Sigmoid colon (tissue), 7 donors: Measurements from ENCODE around the gene RINL. TPM values are rescaled to one million over a fixed set of nuclear protein-coding genes. Genes with fewer than 3 reads are reported as not detected.
A peak's percentile ranks its signal among the peaks of the same experiment; 100 is the strongest.

Experiments
- DNase-seq: peaks from one replicate; pipeline ENCODE4 v3.0.0-alpha.2; 2019
- H3K27ac ChIP-seq, 4 donors: fragments of 200-600 bp; sonication (generic); one replicate each; pipeline ENCODE4 v1.5.1; 2016 to 2019; ENCODE audit warnings: mild to moderate bottlenecking in 1 of 4
- H3K27me3 ChIP-seq, 3 donors: fragments of 200-600 bp; sonication (generic); one replicate each; pipeline ENCODE4 v1.5.1; 2019; ENCODE audit warnings: mild to moderate bottlenecking in 1 of 3
- H3K36me3 ChIP-seq, 4 donors: fragments of 200-600 bp; sonication (generic); one replicate each; pipeline ENCODE4 v1.5.1; 2016 to 2019
- H3K4me1 ChIP-seq, 4 donors: fragments of 200-600 bp; sonication (generic); one replicate each; pipeline ENCODE4 v1.5.1; 2017 to 2019
- H3K4me3 ChIP-seq, 4 donors: fragments of 200-600 bp; sonication (generic); one replicate each; pipeline ENCODE4 v1.5.1; 2017 to 2019; ENCODE audit warnings: mild to moderate bottlenecking in 2 of 4, moderate library complexity in 1 of 4
- H3K9me3 ChIP-seq, 4 donors: fragments of 200-600 bp in 3 of 4; sonication (generic) in 3 of 4; one replicate each; pipeline versions ENCODE4 v1.5.1 to v1.6.1; 2013 to 2019
- EP300 ChIP-seq, 4 donors: sonication (generic); formaldehyde crosslinking; IDR thresholded peaks; one replicate each; pipeline ENCODE4 v1.6.1; 2017; ENCODE audit warnings: antibody characterized with exemption in 4 of 4
- POLR2A ChIP-seq, 2 donors: fragments of 450-650 bp; IDR thresholded peaks; one replicate each; pipeline ENCODE4 v1.6.1; 2016; ENCODE audit warnings: antibody characterized with exemption in 2 of 2, mild to moderate bottlenecking in 2 of 2, moderate library complexity in 2 of 2
- POLR2AphosphoS5 ChIP-seq, 4 donors: sonication (generic); formaldehyde crosslinking; IDR thresholded peaks; one replicate each; pipeline ENCODE4 v1.6.1; 2017; ENCODE audit warnings: antibody characterized with exemption in 4 of 4
- WGBS, 2 donors: extraction: QIAGEN DNeasy Blood & Tissue Kit; methylation state at CpG; one replicate each; pipeline ENCODE4 v1.1.7; 2013; 5-methylcytosine and 5-hydroxymethylcytosine counted together
- intact Hi-C: fragments of 100-400 bp; cut with DNase I; formaldehyde crosslinking; loops from one replicate; pipeline ENCODE4 v1.15.1; 2023
- polyA plus RNA-seq, 3 donors: library from polyadenylated mRNA; stranded (reverse); fragments of 200-250 nt; gene quantifications; one replicate each; pipeline ENCODE4 v1.2.3, GENCODE V29; 2013
- total RNA-seq, 4 donors: library from RNA; depleted of rRNA; stranded (reverse); fragments of >200 nt; gene quantifications; one replicate each; pipeline ENCODE4 v1.1.0, GENCODE V29; 2016
- TF ChIP-seq, protein P1 (sequence below), 4 experiments: fragments of 450-650 bp in 3 of 4; fragments of 200-600 bp in 1 of 4; IDR thresholded peaks; one replicate each; pipeline ENCODE4 v1.5.1; 2016 to 2019; ENCODE audit warnings: antibody characterized with exemption in 4 of 4, mild to moderate bottlenecking in 3 of 4, moderate library complexity in 2 of 4
- donor health status: healthy with polysubstance abuse.
- donor health status: Bipolar disorder and iron deficiency.
- donor health status: healthy.

RINL gene
- total and polyA plus RNA-seq, 7 donors, result 3.5 to 17.6 (median 4.8) TPM

- Histone ChIP-seq H3K4me3 (peak overlapping the region; percentile 58 to 90 (median 66)), H3K36me3 (peaks cover 0 to 10% (median 2%) of the 10 kb centered on the region in 4 donors), H3K27me3 (no peaks in the 10 kb centered on the region), H3K27ac (peak overlapping the region; percentile 90 to 95 (median 92)), H3K4me1 (peaks cover 0 to 46% (median 35%) of the 10 kb centered on the region in 4 donors), H3K9me3 (no peaks in the 10 kb centered on the region)
- WGBS, 2 donors, result 1 to 3% methylated on average over 8 of the region's 8 CpGs
- DNase-seq, result no peak
- TF ChIP-seq POLR2A (IDR thresholded peaks at IDR 0.05) (no peak), EP300 (IDR thresholded peaks at IDR 0.05) (no peak), POLR2AphosphoS5 (IDR thresholded peaks at IDR 0.05) (no peak)
- TF ChIP-seq, protein P1, sequence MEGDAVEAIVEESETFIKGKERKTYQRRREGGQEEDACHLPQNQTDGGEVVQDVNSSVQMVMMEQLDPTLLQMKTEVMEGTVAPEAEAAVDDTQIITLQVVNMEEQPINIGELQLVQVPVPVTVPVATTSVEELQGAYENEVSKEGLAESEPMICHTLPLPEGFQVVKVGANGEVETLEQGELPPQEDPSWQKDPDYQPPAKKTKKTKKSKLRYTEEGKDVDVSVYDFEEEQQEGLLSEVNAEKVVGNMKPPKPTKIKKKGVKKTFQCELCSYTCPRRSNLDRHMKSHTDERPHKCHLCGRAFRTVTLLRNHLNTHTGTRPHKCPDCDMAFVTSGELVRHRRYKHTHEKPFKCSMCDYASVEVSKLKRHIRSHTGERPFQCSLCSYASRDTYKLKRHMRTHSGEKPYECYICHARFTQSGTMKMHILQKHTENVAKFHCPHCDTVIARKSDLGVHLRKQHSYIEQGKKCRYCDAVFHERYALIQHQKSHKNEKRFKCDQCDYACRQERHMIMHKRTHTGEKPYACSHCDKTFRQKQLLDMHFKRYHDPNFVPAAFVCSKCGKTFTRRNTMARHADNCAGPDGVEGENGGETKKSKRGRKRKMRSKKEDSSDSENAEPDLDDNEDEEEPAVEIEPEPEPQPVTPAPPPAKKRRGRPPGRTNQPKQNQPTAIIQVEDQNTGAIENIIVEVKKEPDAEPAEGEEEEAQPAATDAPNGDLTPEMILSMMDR (IDR thresholded peaks at IDR 0.05), result no peak
- intact Hi-C loops, result loop anchor here (1.0 to 2.0 kb wide), 2 partner anchors 31 to 69 kb away; partner anchors contain the start of genes ECH1, MRPS12 and SARS2
Observed at GRCh38 chr19:38900202-38900629, 22.1 kb upstream of the RINL start.

- H3K4me3 ChIP-seq, result peak within 1 kb of the TSS; percentile 58 to 90 (median 66)
- no peaks in the 10 kb centered on the region for H3K9me3 ChIP-seq
- DNase-seq, result peak; percentile 100
- peaks cover 0 to 51% (median 37%) of the 10 kb centered on the region in 4 donors for H3K4me1 ChIP-seq
- no peaks in the 10 kb centered on the region for H3K27me3 ChIP-seq
- intact Hi-C loops, result loop anchor here (1.0 to 5.0 kb wide), 4 partner anchors 31 to 252 kb away; partner anchors contain the start of genes ACTN4, ECH1, MRPS12 and SARS2
- peak within 1 kb of the TSS; percentile 90 to 95 (median 92) for H3K27ac ChIP-seq
- peaks cover 0 to 4% (median 0%) of the 10 kb centered on the region in 4 donors for H3K36me3 ChIP-seq
- WGBS, 2 donors, result 0% methylated on average over 64 of the region's 64 CpGs
- TF ChIP-seq EP300 (IDR thresholded peaks at IDR 0.05) (peak in 1 of 4 donors; percentile 63), POLR2A (IDR thresholded peaks at IDR 0.05) (peak; percentile 44 to 69), POLR2AphosphoS5 (IDR thresholded peaks at IDR 0.05) (peak; percentile 73 to 95 (median 77))
- TF ChIP-seq, protein P1 (IDR thresholded peaks at IDR 0.05), result no peak
Observed at GRCh38 chr19:38899447-38900201, 21.5 kb upstream of the RINL start, which contains the start of the genes NFKBIB and SIRT2. NFKBIB (plus strand) TSS chr19:38899969; CDS start chr19:38900033, 64 bp downstream. SIRT2 (minus strand) TSS chr19:38899618; CDS start chr19:38899521, 97 bp downstream.

GRCh38 chr19:38898788-38899446, 20.8 kb upstream of the RINL start:
- Histone ChIP-seq H3K4me3 (peak overlapping the region; percentile 58 to 90 (median 66)), H3K4me1 (peaks cover 0 to 51% (median 37%) of the 10 kb centered on the region in 4 donors), H3K9me3 (no peaks in the 10 kb centered on the region), H3K27me3 (no peaks in the 10 kb centered on the region), H3K27ac (peak overlapping the region; percentile 85 to 95 (median 92)), H3K36me3 (no peaks in the 10 kb centered on the region)
- DNase-seq, result no peak
- WGBS, 2 donors, result 8 to 10% methylated on average over 25 of the region's 25 CpGs
- intact Hi-C loops, result loop anchor here (1.0 to 5.0 kb wide), 2 partner anchors 47 to 252 kb away; partner anchors contain the start of gene ACTN4
- TF ChIP-seq POLR2A (IDR thresholded peaks at IDR 0.05) (no peak), EP300 (IDR thresholded peaks at IDR 0.05) (no peak), POLR2AphosphoS5 (IDR thresholded peaks at IDR 0.05) (no peak)
- TF ChIP-seq, protein P1 (IDR thresholded peaks at IDR 0.05), result no peak

DNA sequence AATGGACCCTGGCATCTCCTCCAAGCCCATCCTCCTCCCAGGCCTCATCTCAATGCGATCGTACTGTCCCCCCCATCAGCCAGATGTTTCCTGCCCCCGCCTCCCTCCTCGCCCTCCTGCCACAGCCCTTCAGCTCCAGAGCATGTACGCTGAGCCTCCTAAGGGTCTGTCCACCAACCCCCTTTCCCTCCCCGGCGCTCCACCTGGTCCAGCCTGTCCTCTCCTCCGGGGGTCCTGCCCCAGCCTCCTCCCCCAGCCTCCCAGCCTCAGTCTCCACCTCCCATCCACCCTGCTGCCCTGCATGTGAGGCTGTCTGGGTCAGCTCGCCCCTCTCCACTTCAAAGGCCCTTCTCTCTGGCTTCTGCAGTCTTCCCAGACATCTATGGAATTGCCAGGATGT, 16.9 kb upstream of the RINL start:
- no peak for TF ChIP-seq POLR2A (IDR thresholded peaks at IDR 0.05)
- no peak for TF ChIP-seq POLR2AphosphoS5 (IDR thresholded peaks at IDR 0.05)
- no peak for TF ChIP-seq EP300 (IDR thresholded peaks at IDR 0.05)
- TF ChIP-seq, protein P1 (IDR thresholded peaks at IDR 0.05), result no peak
- DNase-seq, result no peak
- H3K4me1 ChIP-seq, result peaks cover 0 to 44% (median 28%) of the 10 kb centered on the region in 4 donors
- no peaks in the 10 kb centered on the region for H3K27me3 ChIP-seq
- H3K27ac ChIP-seq, result no peak overlapping the region
- no peak overlapping the region for H3K4me3 ChIP-seq
- WGBS, 2 donors, result 68 to 88% methylated on average over 9 of the region's 9 CpGs
- intact Hi-C loops, result loop anchor here (5.0 kb wide), 1 partner anchor 248 kb away; the partner anchor contains the start of gene ACTN4
- H3K36me3 ChIP-seq, result peaks cover 0 to 24% (median 5%) of the 10 kb centered on the region in 4 donors
- H3K9me3 ChIP-seq, result no peaks in the 10 kb centered on the region
